HFF-Myc (cell line): Measurements from ENCODE around the gene SLC22A12.
"Not testable (repeated sequence)": the region's sequence is repeated elsewhere in the genome, so short reads cannot be mapped to it uniquely, and the experiment has no call there.

Experiments
- DNase-seq: peaks from one replicate; pipeline ENCODE4 v3.0.0-alpha.2; 2011; ENCODE audit warnings: low read depth; ENCODE audit errors: extremely low read depth
- H3K4me3 ChIP-seq: replicated peaks from 2 replicates; pipeline ENCODE4 v1.5.1; 2011; ENCODE audit warnings: low read depth, mild to moderate bottlenecking, control low read depth, low read length
- TF ChIP-seq, protein P1 (sequence below): IDR thresholded peaks from 2 replicates; pipeline ENCODE4 v1.5.1; 2012; ENCODE audit warnings: mild to moderate bottlenecking, low read depth, low read length, control low read depth; ENCODE audit errors: missing control alignments

The SLC22A12 gene

DNA sequence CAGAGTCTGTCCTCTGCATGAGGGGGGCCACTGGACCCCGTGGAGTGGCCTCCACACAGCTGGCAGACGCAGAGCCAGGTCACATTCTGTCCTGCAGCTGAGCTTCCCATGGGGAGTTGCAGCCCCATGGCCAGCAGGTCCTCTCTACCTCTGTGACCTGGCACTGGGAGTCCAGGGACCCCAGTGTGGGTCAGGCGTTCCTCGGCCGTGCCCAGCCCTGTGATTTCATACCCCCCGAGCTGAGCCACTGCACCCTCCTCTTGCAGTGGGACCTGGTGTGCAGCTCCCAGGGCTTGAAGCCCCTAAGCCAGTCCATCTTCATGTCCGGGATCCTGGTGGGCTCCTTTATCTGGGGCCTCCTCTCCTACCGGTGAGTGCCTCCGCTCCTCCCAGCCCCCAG, 32.2 kb upstream of the SLC22A12 start:
- no peak for DNase-seq
- no peak overlapping the region for H3K4me3 ChIP-seq
- TF ChIP-seq, protein P1, sequence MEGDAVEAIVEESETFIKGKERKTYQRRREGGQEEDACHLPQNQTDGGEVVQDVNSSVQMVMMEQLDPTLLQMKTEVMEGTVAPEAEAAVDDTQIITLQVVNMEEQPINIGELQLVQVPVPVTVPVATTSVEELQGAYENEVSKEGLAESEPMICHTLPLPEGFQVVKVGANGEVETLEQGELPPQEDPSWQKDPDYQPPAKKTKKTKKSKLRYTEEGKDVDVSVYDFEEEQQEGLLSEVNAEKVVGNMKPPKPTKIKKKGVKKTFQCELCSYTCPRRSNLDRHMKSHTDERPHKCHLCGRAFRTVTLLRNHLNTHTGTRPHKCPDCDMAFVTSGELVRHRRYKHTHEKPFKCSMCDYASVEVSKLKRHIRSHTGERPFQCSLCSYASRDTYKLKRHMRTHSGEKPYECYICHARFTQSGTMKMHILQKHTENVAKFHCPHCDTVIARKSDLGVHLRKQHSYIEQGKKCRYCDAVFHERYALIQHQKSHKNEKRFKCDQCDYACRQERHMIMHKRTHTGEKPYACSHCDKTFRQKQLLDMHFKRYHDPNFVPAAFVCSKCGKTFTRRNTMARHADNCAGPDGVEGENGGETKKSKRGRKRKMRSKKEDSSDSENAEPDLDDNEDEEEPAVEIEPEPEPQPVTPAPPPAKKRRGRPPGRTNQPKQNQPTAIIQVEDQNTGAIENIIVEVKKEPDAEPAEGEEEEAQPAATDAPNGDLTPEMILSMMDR: no peak

DNA sequence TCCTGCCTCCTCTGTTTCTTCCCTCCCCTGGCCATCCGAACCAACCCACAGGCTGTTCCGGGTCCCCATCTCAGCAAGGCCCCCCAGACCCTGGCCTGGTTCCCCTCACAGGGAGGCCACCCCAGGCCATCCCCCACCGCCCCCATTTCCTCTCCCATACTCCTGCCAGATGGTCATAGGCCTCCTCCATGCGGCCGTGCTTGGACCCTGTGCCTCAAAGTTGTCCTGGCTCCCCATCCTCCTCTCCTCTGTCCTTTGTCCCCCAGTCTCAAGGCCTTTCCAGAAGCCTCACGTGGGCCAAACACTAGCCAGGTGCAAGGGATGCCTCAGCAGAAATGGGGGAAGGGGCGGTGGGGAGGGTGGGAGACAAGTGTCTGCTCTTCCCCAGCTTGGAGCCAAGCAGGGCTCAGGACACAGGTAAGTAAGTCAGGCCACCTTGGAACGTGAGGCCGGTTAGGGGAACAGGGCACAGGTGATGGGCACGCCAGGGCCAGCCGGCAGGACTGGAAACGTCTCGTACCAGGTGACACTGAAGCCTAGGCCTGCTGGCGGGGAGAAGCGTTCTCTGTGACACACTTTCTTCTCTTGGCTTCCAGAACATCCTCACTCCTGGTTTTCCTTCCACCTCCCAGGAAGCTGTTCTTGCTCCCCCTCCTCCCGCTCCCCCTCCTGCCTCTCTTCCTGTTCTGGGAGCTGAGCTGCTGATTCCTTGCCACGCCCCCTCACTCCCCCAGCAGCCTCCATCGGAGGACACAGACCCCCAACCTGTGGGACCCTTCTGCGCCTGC, 31.5 kb upstream of the SLC22A12 start:
- DNase-seq: no peak
- TF ChIP-seq, protein P1: no peak
- no peak overlapping the region for H3K4me3 ChIP-seq

DNA sequence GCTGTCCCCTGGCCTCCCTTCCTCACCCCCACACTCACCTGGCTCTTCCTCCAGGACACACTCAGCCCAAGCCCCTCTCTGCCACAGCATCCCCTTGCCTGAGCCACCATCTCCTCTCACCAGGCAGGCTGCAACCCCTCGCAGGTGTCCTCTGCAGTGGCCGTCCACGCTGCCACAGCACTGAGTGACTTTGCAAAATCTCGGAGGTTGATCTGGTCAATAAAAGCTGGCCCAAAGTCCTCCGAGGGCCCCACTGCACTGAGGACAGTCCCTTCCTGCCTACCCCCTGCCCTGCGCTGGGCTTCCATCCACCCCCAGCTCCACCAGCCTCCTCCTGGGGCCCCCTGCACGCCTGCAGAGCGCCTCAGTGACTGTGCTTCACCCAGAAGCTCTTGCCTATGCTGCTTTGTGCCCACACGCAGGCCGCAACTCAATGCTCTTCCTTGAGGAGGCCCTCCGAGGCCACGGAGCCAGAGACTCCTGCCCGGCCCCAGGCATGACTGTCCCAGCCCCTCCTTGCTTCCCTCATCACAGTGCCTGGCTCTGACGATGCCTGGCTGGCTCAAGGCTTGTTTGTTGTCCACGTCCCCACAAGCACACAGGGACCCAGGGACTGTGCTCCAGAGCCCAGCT, 30.8 kb upstream of the SLC22A12 start:
- H3K4me3 ChIP-seq: no peak overlapping the region
- DNase-seq: no peak
- TF ChIP-seq, protein P1: no peak

DNA sequence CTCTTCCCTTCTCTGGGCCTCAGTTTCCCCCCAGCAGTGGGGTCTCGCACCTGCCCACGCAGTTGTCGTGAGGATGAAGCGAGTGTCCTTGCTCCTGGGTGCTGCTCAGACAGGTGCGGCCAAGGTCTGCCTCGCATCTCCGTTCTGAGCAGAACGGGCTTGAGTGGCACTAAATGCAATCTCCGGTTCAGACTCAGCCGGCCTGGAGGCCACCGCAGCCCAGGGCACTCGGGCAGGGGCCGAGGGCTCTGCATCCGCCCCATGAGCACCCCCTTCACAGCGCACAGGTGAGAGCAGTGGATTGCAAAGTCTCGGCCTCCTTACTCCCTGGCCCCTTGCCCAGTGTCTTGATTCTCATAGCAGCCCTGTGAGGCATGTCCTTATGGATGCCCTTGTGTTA, 30.1 kb upstream of the SLC22A12 start:
- TF ChIP-seq, protein P1: no peak
- no peak for DNase-seq
- no peak overlapping the region for H3K4me3 ChIP-seq

DNA sequence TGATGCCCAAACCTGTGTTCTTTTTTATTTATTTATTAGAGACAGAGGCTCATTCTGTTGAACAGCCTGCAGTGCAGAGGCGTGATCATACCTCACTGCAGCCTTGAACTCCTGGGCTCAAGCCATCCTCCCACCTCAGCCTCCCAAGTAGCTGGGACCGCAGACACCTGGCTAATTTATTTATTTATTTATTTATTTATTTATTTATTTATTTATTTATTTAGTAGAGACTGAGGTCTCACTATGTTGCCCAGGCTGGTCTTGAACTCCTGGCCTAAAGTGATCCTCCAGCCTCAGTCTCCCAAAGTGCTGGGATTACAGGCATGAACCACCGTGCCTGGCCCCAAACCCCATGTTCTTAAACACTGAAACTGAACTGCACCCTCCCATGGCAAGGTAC, 29.6 kb upstream of the SLC22A12 start:
- not testable (repeated sequence) for H3K4me3 ChIP-seq, DNase-seq

DNA sequence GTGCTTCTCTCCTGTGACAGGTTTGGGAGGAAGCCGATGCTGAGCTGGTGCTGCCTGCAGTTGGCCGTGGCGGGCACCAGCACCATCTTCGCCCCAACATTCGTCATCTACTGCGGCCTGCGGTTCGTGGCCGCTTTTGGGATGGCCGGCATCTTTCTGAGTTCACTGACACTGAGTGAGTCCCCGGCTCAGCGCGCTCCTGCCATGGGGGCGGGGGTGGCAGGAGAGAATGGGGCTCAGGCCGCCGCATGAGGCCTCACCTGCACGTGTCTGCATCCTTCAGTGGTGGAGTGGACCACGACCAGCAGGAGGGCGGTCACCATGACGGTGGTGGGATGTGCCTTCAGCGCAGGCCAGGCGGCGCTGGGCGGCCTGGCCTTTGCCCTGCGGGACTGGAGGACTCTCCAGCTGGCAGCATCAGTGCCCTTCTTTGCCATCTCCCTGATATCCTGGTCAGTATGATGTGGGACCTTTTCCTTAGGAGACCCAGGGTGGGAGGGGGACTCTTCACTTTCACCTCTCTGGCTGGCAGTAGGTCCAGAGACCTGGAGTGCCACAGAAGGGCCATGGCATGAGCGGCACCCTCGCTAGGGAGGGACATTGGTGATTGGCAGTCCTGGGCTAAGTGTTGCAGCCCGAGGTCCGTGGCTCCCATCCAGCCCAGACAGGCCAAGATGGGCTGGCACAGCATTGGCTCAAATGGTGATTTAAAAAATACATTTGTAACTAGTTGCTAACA, 28.9 kb upstream of the SLC22A12 start:
- H3K4me3 ChIP-seq: no peak overlapping the region
- TF ChIP-seq, protein P1: no peak
- no peak for DNase-seq

DNA sequence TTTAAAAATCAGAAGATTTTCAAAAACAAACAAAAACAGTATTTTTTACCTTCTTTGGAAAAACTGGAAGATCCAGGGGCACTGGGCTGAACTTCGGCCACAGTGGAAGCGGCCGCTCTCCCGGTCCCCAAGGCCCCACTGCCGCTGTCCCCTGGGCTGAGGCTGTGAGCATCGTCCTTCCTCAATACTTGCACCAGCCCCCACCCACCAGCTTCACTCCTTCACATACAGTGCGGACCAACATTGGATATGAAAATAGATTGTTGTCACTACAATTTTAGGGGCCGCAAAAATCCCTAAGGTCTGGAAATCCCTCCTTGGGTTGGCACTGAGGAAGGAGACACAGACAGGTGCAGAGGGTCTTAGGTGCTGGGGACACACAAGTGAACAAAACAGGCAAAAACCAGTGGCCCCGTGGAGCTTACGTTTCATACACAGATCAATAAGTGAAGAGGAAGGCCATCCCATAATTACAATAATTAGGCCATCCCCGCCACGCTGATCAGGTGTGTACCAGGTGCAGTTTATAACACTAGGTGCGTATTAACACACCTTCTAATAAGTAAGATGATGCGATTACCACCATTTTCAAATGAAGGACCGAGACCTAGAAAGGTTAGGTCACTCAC, 28.2 kb upstream of the SLC22A12 start:
- DNase-seq: no peak
- H3K4me3 ChIP-seq: no peak overlapping the region
- TF ChIP-seq, protein P1: no peak
